Measurements from ENCODE around the gene HLX.
A peak's percentile ranks its signal among the peaks of the same experiment; 100 is the strongest.

The HLX gene, protein sequence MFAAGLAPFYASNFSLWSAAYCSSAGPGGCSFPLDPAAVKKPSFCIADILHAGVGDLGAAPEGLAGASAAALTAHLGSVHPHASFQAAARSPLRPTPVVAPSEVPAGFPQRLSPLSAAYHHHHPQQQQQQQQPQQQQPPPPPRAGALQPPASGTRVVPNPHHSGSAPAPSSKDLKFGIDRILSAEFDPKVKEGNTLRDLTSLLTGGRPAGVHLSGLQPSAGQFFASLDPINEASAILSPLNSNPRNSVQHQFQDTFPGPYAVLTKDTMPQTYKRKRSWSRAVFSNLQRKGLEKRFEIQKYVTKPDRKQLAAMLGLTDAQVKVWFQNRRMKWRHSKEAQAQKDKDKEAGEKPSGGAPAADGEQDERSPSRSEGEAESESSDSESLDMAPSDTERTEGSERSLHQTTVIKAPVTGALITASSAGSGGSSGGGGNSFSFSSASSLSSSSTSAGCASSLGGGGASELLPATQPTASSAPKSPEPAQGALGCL

DNA sequence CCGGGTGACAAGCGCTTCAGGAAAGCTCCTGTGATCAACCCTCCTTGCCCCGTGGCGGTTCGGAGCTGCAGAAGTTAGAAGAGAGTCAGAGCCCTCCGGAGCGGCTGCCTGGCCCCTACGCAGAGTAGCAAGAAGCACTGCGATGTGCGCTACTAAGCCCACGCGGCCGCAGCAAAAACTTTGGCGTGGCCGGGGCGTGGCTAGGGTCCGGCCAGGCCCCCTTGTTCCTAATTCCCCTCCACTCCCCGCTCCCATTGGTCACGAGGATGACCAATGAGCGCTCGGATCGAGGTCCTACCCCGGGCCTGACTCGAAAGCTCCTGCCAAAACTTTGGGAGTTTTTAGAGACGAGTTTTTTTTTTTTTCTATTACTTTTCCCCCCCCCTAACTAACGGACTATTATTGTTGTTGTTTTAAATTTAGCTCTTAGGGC, at the start of gene HLX:
Gene HLX, plus strand, starts transcription at position 368 of the 433 bp plus-strand sequence. CDS start 415 bp downstream, outside the sequence.
- DNase-seq, result no peak

DNA sequence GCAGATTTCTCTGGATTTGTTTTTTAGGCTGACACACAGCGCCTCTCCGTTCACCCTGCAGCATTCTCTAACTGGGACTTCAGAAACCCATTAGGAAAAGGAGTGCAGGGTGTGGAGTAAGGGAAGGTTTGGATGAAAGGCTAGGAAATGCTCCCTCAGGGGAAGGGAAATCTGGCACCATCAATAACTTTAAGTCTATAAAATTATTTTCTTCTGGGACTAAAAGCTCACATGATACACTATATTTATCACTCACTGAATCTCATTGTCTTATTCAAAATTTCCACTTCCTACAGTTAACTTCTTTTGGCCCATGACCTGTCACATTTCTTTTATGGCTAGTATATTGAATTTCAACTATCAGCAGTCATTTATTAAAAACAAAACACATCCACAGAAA, 45.8 kb upstream of the HLX start:
- no peak for DNase-seq

DNA sequence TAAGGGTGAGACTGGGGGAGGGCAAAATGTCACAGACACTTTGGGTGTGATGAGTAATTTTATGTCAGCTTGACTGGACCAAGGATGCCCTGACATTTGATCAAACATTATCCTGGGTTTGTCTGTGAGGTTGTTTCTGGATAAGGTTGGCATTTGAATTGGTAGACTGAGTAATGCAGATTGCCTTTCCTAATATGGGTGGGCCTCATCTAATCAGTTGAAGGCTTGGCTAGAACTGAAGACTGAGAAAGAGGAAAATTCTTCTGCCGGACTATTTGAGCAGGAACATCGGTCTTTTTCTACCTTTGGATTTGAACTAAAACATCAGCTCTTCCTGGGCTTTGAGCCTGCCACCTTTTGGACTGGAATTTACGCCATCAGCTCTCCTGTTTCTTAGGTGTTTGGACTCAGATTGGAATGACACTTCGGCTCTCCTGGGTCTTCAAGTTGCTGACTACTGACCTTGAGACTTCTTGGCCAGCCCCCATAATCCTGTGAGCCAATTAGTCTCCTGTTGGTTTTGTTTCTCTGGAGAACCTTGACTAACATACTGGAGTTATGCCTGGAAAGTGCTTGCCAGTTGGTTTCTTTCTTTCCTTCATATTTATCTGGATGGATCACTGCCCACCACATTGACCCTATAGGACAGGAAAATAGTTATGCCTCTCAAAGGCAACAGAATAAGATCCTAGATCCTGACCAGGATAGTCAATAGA, 44.9 kb upstream of the HLX start:
- no peak for DNase-seq

DNA sequence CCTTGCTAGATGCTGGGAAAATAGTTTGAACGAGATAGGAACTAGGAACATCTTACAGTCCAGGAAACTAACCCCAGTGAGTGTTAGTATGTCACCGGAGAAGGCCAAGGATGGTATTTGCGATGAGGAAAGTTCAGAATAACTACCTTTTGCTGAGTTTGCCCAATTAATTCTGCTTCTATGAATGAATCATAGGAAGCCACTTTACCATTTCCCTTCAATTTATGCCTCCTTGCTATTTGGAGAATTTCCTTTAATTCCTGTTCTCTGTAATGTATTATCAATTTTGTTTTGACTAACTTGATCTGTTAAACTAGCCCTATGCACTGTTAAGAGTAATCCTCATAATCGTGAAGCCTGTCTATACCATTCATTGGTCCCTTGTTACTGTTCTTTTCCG, 40.7 kb upstream of the HLX start:
- no peak for DNase-seq

DNA sequence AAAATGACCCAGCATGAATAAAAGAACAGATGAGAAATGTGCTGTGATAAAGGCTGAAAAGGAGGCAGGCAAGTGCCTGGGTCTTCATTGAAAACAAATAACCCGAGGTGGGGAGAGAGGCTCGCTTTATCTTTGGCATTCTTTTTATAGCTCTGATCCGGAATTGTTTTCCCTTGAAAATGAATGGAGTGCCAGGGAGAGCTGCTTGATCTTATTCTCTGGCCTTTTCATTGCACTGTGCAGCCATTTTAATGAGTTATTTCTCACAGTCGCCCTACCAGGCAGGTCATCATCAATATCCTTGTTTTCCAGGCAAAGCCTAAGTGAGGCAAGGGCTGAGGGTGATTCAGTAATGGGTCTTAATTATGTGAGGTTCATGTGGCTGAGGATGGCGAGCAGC, 39.8 kb upstream of the HLX start:
- DNase-seq, result no peak

DNA sequence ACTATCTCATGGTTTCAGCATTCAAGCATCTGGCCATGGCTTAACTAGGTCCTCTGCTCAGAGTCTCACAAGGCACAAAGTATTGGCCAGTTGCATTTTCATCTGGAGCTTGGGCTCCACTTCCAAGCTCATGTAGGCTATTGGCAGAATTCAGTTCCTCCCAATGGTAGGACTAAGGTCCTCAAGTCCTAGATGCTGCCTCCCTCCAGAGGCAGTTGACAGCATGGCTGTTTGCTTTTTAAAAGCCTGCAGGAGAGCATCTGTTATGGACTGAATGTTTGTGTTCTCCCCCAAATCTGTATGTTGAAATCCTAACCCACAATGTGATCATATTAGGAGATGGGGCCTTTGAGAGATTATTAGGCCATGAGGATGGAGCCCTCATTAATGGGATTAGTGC, 38.0 kb upstream of the HLX start:
- DNase-seq, result no peak

DNA sequence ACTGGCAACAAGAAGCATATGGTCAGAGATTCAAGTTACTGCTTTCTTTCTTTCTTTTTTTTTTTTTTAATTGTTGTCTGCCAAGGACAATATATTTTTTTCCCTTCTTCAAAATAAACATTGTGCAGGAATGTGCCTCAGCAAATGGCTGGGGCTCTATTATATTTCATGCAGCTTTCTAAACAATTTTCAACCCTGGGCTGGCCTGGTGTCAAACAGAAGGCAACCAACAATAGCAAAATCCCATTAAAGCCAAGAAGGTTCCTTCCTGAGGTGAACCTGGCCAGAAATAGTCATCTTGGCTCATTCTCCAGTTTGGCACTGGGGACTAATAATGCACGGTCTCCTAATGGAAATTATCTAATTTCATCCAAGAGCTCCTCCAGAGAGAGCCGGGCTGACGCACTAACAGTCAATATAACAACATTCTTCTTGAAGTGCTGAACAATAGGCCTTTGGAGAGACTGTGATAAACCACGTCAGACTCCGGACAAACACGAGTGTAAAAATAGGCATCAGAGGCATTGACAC, 35.7 kb upstream of the HLX start:
- no peak for DNase-seq

DNA sequence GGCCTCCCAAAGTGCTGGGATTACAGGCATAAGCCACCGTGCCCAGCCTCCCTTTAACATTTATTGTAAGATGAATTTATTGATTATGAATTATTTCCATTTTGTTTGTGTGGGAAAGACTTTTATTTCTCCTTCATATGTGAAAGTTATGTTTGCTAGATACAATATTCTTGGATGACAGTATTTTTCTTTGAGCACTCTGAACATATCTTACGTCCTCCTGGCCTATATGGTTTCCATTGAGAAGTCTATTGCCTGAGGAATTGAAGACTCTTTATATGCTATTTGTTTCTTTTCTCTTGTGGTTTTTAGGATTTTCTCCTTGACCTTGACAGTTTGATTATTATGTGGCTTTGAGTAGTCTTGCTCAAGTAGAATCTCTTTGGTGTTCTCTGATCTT, 26.8 kb upstream of the HLX start:
- DNase-seq, result no peak

DNA sequence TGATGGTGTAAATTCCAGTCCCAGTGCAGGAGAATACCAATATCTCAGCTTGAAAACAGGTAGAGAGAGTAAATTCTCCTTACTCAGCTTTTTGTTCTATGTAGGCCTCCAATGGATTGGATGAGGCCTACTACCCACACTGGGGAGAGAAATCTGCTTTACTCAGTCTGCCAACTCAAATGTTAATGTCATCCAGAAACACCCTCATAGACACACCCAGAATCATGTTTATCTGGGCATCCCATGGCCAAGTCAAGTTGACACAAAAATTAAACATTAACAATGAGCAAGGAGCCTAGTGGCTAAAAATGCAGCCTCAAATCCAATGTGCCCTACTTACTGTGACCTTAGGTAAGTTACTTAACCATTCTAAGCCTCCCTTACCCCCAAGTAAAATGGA, 6.9 kb upstream of the HLX start:
- DNase-seq, result no peak

DNA sequence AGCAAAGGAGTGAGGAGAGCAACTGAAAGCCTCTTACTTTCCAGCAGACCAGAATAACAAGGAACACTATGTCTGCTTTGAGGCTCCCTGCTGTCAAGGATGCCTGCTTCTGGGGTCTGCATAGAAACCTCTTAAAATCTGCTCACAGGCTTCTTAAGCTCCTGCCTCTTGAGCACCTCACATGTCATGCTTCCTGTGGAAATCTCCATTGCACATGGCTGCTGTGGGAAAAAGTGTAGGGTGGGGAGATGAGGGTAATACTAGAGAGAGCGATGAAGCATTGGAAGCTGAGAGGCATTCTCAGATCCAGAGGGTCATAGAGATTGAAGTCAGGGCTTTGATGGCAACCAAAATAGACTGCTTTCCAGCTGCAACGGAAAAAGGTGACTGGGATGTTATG, 6.2 kb upstream of the HLX start:
- no peak for DNase-seq

DNA sequence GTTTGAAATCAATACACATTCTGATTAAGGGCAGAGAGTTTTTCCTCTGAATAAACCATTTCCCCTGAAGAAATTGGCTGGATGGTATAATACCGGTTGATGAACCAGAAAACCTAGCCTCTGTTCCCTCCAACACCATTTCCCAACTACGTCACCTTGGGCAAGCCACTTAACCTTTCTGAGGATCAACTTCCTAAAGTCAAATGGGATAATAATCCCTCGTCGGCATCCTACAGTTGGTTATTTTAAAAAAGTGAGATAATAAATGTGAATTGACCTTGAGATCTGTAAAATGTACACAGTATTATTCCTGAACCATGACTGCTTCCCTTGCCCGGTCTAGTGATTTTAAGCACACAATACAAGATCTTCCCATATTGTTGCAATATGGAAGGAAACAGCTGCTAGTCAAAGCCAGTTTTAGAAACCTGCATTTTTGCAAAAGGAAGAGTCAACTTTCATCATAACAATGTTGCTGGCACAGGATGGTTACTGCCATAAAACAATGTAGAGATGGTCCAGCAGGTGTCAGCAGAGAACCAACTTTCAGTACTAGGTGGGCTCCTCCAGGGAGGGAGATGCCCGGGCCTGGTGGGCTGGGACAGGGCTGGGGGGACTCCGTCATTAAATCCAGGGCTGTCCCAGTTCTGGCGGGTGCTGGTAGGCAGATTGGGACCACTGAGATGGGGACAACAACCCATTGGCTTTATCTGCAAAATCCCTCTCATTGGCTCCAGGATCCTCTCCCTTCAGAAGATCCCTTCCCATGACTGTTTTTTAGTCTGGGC, 5.2 kb upstream of the HLX start:
- DNase-seq, result no peak

DNA sequence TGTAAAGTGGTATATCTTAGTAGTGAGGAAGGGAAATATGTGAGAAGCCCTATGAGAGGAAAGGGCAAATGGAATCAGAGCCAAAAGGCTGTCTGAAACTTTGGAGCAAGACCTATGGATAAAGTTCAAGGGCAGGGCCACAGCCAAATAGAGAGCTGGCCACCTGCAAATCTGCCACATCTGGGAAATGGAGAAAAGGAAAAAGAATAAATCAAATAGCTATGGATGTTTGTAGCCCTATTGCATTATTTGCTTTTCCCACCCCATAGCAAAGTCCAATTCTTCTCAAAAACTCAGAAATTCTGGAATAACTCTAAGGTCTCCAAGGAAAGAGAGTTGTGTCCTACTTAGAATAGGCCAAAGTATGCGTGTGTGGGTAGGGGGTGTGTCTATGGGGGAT, 4.0 kb upstream of the HLX start:
- no peak for DNase-seq

DNA sequence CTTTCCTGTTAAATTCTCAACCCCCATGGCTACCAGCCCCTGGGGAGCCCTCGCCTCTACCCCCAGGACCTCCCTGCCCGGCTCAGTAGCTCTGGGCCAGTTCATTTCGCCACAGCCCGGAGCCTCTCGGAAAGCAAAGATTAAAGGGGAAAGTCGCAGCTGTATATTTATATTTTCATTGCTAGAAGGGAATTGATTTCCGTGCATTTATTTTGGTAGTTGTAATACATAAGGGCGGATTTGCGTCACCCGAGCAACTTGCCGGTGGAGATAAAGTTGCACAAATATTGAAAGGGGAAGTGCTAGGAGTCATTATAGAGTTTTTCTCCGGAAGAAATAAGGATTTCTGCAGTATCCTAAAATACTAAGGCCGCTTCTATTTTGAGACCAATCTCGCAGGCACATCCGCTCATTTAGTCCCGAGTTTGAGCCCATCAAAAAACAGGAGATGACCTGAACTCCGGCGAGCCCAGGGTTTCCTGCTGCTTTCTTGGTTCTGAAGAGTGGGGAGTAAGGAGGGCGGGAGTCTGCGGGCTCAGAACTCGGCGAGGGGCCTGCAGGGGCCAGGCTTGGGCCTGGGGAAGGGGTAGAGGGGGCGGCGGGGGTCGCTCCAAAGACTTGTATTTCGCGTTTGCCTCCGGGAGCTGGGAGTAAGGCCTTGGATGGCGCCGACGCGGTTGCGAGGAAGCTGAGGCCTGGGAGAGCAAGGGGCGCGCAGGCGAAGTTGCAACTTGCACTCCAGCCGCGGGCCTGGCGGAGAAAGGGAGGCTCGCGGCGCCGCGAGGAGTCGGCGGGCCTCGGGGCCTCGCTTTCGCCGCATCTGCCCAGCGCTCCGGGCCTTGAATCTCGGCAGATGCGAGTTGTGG, 2.5 kb upstream of the HLX start:
- DNase-seq, result no peak

DNA sequence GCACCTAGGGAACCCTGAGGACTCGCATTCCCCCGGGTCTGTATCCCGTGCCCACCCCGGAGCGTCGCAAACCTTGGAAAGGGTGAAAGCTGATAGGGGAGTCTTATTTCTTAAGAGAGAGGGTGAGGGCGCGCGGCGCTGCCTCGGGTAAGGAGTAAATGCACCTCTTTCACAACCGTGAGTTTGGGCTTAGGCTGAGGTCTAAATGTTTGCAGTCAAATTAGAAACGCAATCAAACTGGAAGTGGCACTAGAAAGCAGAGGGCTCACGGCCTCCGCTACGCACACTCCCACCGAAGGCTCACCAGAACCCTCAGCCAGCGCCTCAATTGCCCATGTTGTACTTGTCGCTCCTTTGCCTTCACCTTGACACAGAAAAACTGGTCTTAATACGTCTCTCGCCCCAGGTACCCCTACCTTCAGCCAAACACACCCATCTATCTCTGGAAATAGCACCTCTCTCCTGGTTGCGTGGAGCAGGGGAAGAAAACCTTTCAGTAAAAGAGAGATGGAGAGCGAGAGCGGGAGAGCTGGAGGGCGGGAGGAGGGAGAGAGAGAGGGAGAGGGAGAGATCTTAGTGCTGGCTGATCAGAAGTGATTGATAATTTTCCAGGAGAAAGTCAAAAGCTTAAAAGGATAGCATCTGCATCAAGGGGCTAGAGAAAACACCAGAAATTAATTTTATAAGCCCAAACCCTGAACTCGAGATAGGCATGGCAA, 1.7 kb upstream of the HLX start:
- DNase-seq, result no peak

DNA sequence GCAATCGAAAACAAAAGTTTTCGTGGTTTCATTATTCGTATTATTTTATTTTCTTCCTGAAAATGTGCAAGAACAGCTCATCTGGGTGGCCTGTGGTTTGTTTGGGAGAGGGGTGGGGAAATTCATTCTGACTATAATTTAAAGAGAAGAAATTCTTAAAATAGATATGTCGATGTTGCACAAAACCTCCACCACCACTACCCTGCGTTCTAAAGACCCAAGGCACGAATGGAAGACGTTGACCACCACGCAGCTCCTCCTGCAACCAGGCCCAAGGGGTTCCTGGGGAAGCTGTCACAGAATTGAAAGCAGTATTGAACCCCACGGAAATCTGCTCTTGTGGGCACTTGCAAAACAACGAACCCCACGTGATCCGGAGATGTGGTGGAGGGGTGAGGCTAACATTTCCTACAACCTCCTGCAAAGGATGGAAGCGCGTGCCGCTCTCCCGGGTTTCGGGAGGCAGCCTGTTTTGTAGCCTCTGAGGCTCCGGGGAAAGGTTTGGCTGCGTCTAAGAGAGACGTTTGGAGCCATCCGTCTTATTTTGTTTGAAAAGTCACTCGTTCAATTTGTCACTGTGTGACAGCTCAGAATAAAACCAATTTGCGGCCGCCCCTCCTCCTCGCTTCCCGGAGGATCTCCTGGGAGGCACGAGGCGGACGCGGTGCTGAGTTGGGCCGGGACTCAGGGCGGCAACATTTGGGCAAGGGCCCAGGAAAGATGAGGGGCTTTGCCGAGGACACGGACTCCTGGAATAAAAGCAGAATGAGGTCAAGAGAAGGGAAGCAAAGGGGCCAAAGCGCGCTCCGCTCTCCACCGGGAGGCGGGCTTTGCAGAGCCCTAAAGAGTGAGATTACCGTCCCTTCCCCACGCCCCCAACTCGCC, 810 bp upstream of the HLX start:
- DNase-seq, result no peak

DNA sequence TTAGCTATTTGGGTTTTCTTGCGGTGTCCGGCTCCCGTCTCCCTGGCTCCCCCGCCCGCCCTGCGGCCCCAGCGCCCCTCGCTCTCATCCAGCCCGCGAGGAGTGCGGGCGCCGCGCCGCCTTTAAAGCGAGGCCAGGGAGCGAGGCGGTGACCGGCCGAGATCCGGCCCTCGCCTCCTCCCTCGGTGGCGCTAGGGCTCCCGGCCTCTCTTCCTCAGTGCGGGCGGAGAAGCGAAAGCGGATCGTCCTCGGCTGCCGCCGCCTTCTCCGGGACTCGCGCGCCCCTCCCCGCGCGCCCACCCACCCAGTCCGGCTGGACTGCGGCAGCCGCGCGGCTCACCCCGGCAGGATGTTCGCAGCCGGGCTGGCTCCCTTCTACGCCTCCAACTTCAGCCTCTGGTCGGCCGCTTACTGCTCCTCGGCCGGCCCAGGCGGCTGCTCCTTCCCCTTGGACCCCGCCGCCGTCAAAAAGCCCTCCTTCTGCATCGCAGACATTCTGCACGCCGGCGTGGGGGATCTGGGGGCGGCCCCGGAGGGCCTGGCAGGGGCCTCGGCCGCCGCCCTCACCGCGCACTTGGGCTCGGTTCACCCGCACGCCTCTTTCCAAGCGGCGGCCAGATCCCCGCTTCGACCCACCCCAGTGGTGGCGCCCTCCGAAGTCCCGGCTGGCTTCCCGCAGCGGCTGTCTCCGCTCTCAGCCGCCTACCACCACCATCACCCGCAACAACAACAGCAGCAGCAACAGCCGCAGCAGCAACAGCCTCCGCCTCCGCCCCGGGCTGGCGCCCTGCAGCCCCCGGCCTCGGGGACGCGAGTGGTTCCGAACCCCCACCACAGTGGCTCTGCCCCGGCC, 492 bp downstream of the HLX start:
- no peak for DNase-seq

DNA sequence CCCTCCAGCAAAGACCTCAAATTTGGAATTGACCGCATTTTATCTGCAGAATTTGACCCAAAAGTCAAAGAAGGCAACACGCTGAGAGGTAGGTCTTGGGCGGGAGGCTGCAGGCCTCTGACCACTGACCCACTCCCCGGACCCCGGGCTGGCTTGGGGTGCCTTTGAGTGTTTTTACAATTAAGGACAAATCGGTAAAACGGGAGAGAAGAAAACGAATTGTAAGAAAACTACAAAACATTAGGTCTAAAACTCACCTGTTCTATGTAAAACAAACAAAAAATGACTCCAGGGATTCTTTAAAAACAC, 1.1 kb downstream of the HLX start:
- DNase-seq, result no peak

DNA sequence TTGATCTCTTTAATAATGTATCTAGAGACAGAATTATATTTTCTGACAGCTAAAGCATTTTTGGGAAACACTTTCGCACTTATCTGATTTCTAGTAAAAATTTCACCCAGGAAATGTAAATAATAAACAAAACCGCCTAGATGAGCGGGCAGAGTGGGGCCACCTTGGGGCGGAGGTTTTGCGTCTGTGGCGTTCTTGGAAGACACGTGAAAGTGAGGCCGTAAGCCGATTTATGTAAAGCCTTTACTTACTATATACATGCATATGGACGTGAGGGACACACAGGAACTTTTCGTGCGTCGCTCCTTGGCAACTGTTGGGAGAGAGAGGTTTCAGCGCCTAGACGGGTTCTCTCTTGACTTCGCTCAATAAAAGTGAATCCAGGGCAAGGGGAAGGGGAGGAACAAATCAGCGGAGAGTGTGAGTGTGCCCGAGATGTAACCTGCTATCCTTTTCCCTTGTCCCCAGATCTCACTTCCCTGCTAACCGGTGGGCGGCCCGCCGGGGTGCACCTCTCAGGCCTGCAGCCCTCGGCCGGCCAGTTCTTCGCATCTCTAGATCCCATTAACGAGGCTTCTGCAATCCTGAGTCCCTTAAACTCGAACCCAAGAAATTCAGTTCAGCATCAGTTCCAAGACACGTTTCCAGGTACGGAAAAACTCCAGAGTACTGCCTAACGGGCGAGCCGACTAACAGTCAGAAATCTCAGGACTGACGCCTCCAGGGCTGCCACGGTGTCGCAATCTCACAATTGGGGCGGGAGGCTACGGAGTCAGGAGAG, 1.7 kb downstream of the HLX start:
- peak; percentile 32 for DNase-seq

Data from stimulated activated CD4-positive, alpha-beta T cell treated with anti-CD3 and anti-CD28 coated beads, Interleukin-1b, Interleukin-23, amount 100 ng/mL, for 48 hours (primary cell).